ENCODE results near the gene EEF1B2. TPM values are rescaled to one million over a fixed set of nuclear protein-coding genes. Genes with fewer than 3 reads are reported as not detected.
"Not testable (repeated sequence)": the region's sequence is repeated elsewhere in the genome, so short reads cannot be mapped to it uniquely, and the experiment has no call there.

EEF1B2 gene
- total RNA-seq, 2 donors from 2014 or later = 467 to 557 TPM

- intact Hi-C loops (cut with DNase I) = loop anchor here (10.0 kb wide), 1 partner anchor 115 kb away; the partner anchor contains the start of gene ZDBF2
- Histone ChIP-seq H3K27me3 (no peaks in the 10 kb centered on the region), H3K27ac (peak overlapping the region; percentile 90), H3K4me3 (peak overlapping the region; percentile 87), H3K4me1 (no peaks in the 10 kb centered on the region), H3K36me3 (peaks cover 16% of the 10 kb centered on the region), H3K9ac (ENCODE audit: low read depth in 2 of 2, low read length in 2 of 2) (peak overlapping the region; percentile 72 to 96), H3K9me3 (no peaks in the 10 kb centered on the region)
- DNase-seq = no peak
- no peak for TF ChIP-seq CTCF (IDR thresholded peaks at IDR 0.05)
These were observed 571 bp downstream of the EEF1B2 start for GRCh38 chr2:206160125-206160806.

GRCh38 chr2:206160807-206161179 is 1.1 kb downstream of the EEF1B2 start:
- H3K9ac ChIP-seq (ENCODE audit: low read depth in 2 of 2, low read length in 2 of 2) = peak overlapping the region in 1 of 2 donors; percentile 96

GRCh38 chr2:206162401-206162800 is 2.7 kb downstream of the EEF1B2 start:
- DNase-seq; H3K4me1 ChIP-seq; H3K9me3 ChIP-seq; H3K4me3 ChIP-seq; H3K27ac ChIP-seq; H3K27me3 ChIP-seq; H3K9ac ChIP-seq (ENCODE audit: low read depth in 2 of 2, low read length in 2 of 2): not testable (repeated sequence)
- peaks cover 16% of the 10 kb centered on the region for H3K36me3 ChIP-seq
- intact Hi-C loops (cut with DNase I) = loop anchor here (10.0 kb wide), 1 partner anchor 112 kb away; the partner anchor contains the start of gene ZDBF2

More at GRCh38 chr2:206160807-206161179, 1.1 kb downstream of the EEF1B2 start:
- Histone ChIP-seq H3K27me3 (no peaks in the 10 kb centered on the region), H3K4me3 (peak overlapping the region; percentile 87), H3K9me3 (no peaks in the 10 kb centered on the region), H3K36me3 (peaks cover 16% of the 10 kb centered on the region), H3K27ac (peak overlapping the region; percentile 90), H3K4me1 (no peaks in the 10 kb centered on the region)
- TF ChIP-seq CTCF (IDR thresholded peaks at IDR 0.05) = no peak
- intact Hi-C loops (cut with DNase I) = loop anchor here (10.0 kb wide), 1 partner anchor 114 kb away; the partner anchor contains the start of gene ZDBF2
- DNase-seq = peak; percentile 21

- Histone ChIP-seq H3K9me3 (no peaks in the 10 kb centered on the region), H3K27me3 (no peaks in the 10 kb centered on the region), H3K36me3 (peaks cover 16% of the 10 kb centered on the region), H3K9ac (ENCODE audit: low read depth in 2 of 2, low read length in 2 of 2) (no peak overlapping the region), H3K4me1 (no peaks in the 10 kb centered on the region), H3K27ac (no peak overlapping the region), H3K4me3 (no peak overlapping the region)
- intact Hi-C loops (cut with DNase I) = loop anchor here (10.0 kb wide), 1 partner anchor 111 kb away; the partner anchor contains the start of gene ZDBF2
- DNase-seq = no peak
- TF ChIP-seq CTCF (IDR thresholded peaks at IDR 0.05) = no peak
These were observed 3.7 kb downstream of the EEF1B2 start for GRCh38 chr2:206163251-206163880.

- Histone ChIP-seq H3K4me3 (no peak overlapping the region), H3K9me3 (no peaks in the 10 kb centered on the region), H3K36me3 (peaks cover 16% of the 10 kb centered on the region), H3K4me1 (no peaks in the 10 kb centered on the region), H3K9ac (ENCODE audit: low read depth in 2 of 2, low read length in 2 of 2) (no peak overlapping the region), H3K27ac (no peak overlapping the region), H3K27me3 (no peaks in the 10 kb centered on the region)
- intact Hi-C loops (cut with DNase I) = loop anchor here (10.0 kb wide), 1 partner anchor 110 kb away; the partner anchor contains the start of gene ZDBF2
- TF ChIP-seq CTCF (IDR thresholded peaks at IDR 0.05) = peak; percentile 74
- peak; percentile 49 for DNase-seq
These were observed 4.7 kb downstream of the EEF1B2 start for GRCh38 chr2:206164261-206164862.

GRCh38 chr2:206168230-206168629 is 8.5 kb downstream of the EEF1B2 start:
- not testable (repeated sequence) for H3K27me3 ChIP-seq; H3K9ac ChIP-seq (ENCODE audit: low read depth in 2 of 2, low read length in 2 of 2); DNase-seq; H3K27ac ChIP-seq; H3K9me3 ChIP-seq; H3K36me3 ChIP-seq; H3K4me3 ChIP-seq; H3K4me1 ChIP-seq
- intact Hi-C loops (cut with DNase I) = loop anchor here (10.0 kb wide), 1 partner anchor 107 kb away; the partner anchor contains the start of gene ZDBF2

GRCh38 chr2:206171624-206172397 is 12.1 kb downstream of the EEF1B2 start:
- H3K9ac ChIP-seq (ENCODE audit: low read depth in 2 of 2, low read length in 2 of 2); DNase-seq; H3K9me3 ChIP-seq; intact Hi-C loops (cut with DNase I); H3K27me3 ChIP-seq; H3K4me1 ChIP-seq; H3K36me3 ChIP-seq; H3K27ac ChIP-seq; H3K4me3 ChIP-seq: not testable (repeated sequence)

All from colonic mucosa (tissue), 4 donors.